Memory B cell (primary cell): ENCODE results near the gene TEX261.
"Not testable (repeated sequence)": the region's sequence is repeated elsewhere in the genome, so short reads cannot be mapped to it uniquely, and the experiment has no call there.

Source experiments
- ATAC-seq: fragments of 150-1000 bp; cut with Tn5 transposase; 2 replicates; pipeline ENCODE4 v1.10.0; 2021; ENCODE audit warnings: low read depth, mild to moderate bottlenecking, moderate library complexity
- DNase-seq, 2 donors: peaks; one replicate each; pipeline ENCODE4 v3.0.0; 2022; ENCODE audit warnings: low spot score in 2 of 2
- H3K27ac Mint-ChIP-seq: one replicate; pipeline ENCODE4 v1.8.0; 2022; ENCODE audit warnings: mild to moderate bottlenecking, moderate library complexity, mixed read lengths
- H3K27me3 Mint-ChIP-seq: one replicate; pipeline ENCODE4 v1.8.0; 2022; ENCODE audit warnings: mixed read lengths
- H3K36me3 Mint-ChIP-seq: one replicate; pipeline ENCODE4 v1.8.0; 2022; ENCODE audit warnings: mild to moderate bottlenecking, mixed read lengths
- H3K4me1 Mint-ChIP-seq: one replicate; pipeline ENCODE4 v1.8.0; 2022; ENCODE audit warnings: mixed read lengths
- H3K4me3 Mint-ChIP-seq: one replicate; pipeline ENCODE4 v1.8.0; 2022; ENCODE audit warnings: mild to moderate bottlenecking, moderate library complexity, mixed read lengths
- H3K9me3 Mint-ChIP-seq: one replicate; pipeline ENCODE4 v1.8.0; 2022; ENCODE audit warnings: mixed read lengths

The TEX261 gene

DNA sequence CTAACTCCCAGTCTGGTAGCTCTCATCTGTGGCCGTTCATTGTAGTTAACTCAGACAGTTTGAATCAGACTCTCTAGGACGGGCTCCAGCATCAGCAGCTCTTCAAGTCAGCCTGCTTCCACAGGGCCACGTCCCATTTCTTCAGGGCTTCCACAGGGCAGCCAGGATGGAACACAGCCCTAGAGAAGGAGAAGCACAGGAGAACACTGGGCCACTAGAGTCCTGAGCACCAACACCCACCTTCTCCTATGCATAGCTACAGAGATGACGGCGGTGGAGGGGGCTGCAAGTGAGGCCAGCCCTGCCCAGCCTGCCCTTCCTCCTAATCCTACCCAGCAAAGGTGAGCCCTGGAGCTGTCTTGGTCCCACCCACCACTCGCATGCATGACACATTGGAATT lies 10.2 kb upstream of the TEX261 start:
- no peak overlapping the region for H3K27ac Mint-ChIP-seq
- H3K27me3 Mint-ChIP-seq, result peaks cover 14% of the 10 kb centered on the region
- no peaks in the 10 kb centered on the region for H3K4me1 Mint-ChIP-seq
- DNase-seq, result no peak
- no peak for ATAC-seq
- H3K36me3 Mint-ChIP-seq, result no peaks in the 10 kb centered on the region
- H3K9me3 Mint-ChIP-seq, result no peaks in the 10 kb centered on the region
- no peak overlapping the region for H3K4me3 Mint-ChIP-seq

DNA sequence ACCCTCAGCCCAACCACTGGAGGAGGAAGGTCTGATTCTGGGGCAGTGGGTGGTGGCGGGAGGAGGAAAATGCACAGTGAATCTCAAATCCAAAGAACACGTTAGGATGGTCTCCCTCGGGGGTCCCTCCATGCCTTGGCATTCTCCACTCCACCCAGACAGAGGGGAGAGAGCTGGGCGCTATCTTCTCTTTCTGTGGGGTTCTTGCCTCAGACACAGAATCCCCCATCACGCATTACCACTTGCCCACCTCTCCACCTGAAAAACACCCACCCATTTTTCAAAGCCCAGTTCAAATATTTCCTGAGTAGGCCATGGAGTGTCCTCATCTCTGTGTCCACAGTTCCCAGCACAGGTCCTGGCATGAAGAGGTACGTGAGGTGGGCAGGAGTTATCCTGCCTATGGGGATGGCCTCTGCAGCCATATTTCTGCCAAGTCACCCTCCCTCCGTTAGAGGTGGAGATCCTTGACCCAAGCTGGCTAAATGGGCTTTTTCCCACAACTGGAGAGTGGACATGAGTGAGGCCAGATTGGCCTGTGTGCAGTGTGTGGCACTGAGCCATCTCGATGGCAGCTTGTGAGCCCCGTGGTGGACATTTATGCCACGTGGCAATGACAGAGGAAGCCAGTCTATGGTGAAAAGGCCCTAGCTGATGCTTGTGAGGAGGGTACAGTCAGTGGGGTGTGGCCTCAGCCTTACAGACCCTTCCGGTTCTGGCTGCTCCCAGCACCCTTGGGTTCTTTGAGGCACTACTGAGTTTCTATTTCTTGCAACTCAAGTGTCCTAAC lies 9.5 kb upstream of the TEX261 start:
- no peak overlapping the region for H3K27ac Mint-ChIP-seq
- H3K36me3 Mint-ChIP-seq, result no peaks in the 10 kb centered on the region
- ATAC-seq, result no peak
- H3K9me3 Mint-ChIP-seq, result no peaks in the 10 kb centered on the region
- H3K4me3 Mint-ChIP-seq, result no peak overlapping the region
- H3K4me1 Mint-ChIP-seq, result no peaks in the 10 kb centered on the region
- DNase-seq, result no peak
- peaks cover 12% of the 10 kb centered on the region for H3K27me3 Mint-ChIP-seq

DNA sequence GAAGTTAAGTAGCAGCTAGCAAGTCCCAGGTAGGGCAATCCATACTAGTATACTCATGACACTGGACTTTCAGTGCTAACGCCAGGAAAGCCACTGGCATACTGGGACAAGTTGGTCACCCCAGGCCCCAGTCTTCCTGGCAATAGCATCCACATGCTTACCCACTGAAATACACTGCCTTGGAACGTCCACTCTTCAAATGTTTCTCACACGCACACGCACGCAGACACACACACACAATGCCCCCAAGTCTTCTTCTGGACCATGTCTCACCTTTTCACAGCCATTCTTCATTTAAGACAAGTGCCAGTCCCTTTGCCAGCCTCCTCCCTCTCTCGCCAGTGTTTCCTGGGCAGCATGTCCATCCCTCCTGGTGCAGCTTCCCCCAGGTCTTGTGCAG lies 8.7 kb upstream of the TEX261 start:
- ATAC-seq (no peak), DNase-seq (no peak)
- Mint-ChIP-seq H3K27me3 (peaks cover 7% of the 10 kb centered on the region), H3K27ac (no peak overlapping the region), H3K4me1 (no peaks in the 10 kb centered on the region), H3K36me3 (no peaks in the 10 kb centered on the region), H3K4me3 (no peak overlapping the region), H3K9me3 (no peaks in the 10 kb centered on the region)

DNA sequence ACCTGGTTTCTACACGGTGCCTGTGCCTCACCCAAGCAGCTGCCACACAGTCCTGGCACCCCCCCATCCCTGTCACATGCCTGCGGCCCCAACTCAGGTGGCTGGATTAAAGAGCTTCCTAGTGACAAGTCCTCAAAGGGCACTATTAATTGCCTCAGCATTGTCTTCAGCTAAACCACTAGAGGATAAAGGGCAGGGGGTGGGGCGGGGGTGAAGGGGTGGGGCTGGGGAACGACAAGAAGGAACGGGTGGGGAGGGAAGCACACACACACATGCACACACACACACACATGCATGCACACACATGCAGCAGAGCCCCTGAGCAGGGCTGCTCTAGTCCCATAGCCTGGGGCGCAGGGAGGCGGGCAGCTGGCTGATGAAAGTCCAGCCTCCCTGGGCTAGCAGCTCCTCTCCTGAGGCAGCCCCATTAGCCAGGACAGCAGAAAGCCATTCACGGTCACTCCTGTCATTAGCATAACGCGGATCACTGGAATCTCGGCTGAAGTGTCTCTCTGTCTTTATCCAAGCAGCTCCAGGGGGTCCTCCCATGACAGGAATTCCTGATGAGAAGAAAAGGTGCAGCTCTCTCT lies 7.4 kb upstream of the TEX261 start:
- no peak overlapping the region for H3K27ac Mint-ChIP-seq
- no peaks in the 10 kb centered on the region for H3K4me1 Mint-ChIP-seq
- H3K4me3 Mint-ChIP-seq, result no peak overlapping the region
- H3K36me3 Mint-ChIP-seq, result no peaks in the 10 kb centered on the region
- DNase-seq (no peak), ATAC-seq (no peak)
- H3K27me3 Mint-ChIP-seq, result peaks cover 7% of the 10 kb centered on the region
- no peaks in the 10 kb centered on the region for H3K9me3 Mint-ChIP-seq

DNA sequence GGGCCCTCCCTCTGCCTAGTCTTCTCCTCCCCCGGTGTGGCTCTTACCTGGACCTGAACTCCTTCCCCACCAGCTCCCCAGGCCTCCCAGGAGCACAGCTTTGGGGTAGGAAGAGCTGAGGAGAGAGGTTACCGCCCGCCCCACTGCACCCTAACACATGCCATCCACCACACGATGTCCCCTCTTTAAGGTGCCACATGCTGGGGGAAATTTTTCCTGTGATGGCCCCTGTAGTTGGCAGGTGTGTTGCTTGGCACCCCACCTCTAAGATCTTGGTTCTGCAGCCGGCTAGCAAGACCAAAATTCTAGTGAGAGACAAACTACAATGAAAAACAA lies 6.9 kb upstream of the TEX261 start:
- no peak for ATAC-seq
- Mint-ChIP-seq H3K27ac (no peak overlapping the region), H3K4me3 (no peak overlapping the region)

DNA sequence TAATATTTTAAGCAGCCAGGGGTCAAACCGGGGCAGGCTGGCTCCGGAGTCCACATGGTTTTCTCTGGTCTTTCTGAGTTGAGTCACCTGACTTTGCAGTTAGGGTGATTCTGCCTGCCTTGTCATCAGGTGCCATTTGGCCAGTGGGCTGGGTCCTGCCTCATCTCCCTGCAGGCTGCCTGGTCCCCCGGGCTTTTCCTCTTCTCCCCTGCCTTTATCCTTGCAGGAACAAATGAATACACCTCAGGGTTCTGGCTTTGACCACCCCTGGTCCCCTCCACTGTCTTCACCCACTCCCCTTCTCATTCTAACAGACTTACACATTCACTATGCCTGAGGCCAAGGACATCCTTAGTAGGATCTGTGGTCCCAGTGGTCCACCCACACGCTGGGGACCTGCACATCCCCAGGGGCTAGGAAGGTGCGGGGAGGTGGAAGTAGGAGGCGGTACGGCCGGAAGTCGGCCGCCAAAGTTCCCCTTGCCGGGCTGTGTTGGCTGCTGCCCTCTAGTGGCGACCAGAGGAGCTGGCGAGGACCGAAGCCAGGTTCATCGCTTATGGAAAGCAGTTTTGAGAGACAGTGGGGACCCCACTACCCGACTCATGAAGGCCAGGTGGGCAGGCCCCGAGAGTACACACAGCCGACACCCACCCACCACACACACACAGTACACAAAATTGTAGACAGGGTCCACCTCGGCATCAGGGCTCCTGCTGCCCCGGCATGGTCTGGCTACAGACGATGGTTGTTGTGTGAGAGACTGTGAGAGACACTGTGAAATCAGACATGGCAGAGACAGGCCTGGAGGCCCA lies 6.3 kb upstream of the TEX261 start:
- DNase-seq, result peak; percentile 79 to 80
- H3K27me3 Mint-ChIP-seq, result peaks cover 7% of the 10 kb centered on the region
- H3K27ac Mint-ChIP-seq, result peak overlapping the region; percentile 41
- peaks cover under 1% of the 10 kb centered on the region for H3K4me1 Mint-ChIP-seq
- H3K4me3 Mint-ChIP-seq, result peak overlapping the region; percentile 55
- H3K9me3 Mint-ChIP-seq, result no peaks in the 10 kb centered on the region
- ATAC-seq, result peak; percentile 99
- no peaks in the 10 kb centered on the region for H3K36me3 Mint-ChIP-seq

More for the DNA sequence above, 6.9 kb upstream of the TEX261 start:
- Mint-ChIP-seq H3K36me3 (no peaks in the 10 kb centered on the region), H3K9me3 (no peaks in the 10 kb centered on the region), H3K4me1 (no peaks in the 10 kb centered on the region), H3K27me3 (peaks cover 7% of the 10 kb centered on the region)
- no peak for DNase-seq

DNA sequence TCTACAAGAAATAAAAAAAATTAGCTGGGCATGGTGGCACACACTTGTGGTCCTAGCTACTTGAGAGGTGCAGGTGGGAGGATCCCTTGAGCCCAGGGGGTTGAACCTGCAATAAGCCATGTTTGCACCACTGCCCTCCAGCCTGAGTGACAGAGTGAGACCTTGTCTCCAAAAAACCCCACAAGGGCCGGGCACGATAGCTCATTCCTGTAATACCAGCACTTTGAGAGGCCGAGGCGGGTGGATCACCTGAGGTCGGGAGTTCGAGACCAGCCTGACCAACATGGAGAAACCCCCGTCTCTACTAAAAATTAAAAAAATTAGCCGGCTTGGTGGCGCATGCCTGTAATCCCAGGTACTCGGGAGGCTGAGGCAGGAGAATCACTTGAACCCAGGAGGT lies 5.3 kb upstream of the TEX261 start:
- DNase-seq, H3K9me3 Mint-ChIP-seq, H3K36me3 Mint-ChIP-seq, ATAC-seq, H3K4me1 Mint-ChIP-seq, H3K27me3 Mint-ChIP-seq, H3K27ac Mint-ChIP-seq: not testable (repeated sequence)
- peak overlapping the region; percentile 7 for H3K4me3 Mint-ChIP-seq

DNA sequence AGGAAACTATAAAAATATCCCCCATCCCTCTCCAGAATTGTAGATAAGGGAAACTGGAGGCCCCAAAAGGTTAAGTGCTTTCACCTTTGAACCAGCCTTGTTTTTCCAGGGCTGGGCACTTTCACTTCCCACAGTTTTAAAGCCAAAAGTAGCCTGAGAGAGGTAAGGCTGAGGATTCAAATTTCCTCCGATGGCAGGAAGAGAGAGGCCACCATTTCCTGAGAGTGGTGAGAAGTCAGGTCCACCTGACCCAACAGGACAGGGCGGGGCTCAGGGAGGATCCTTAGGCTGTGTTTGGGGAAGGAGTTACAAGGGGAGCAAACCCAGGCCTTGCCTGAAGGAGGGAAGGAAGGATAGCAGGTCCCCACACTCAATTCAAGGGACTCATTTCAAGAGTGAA lies 4.7 kb upstream of the TEX261 start:
- H3K4me3 Mint-ChIP-seq, result no peak overlapping the region
- ATAC-seq (no peak), DNase-seq (no peak)
- no peaks in the 10 kb centered on the region for H3K36me3 Mint-ChIP-seq
- H3K4me1 Mint-ChIP-seq, result peaks cover 3% of the 10 kb centered on the region
- peaks cover 2% of the 10 kb centered on the region for H3K27me3 Mint-ChIP-seq
- H3K27ac Mint-ChIP-seq, result no peak overlapping the region
- H3K9me3 Mint-ChIP-seq, result no peaks in the 10 kb centered on the region

DNA sequence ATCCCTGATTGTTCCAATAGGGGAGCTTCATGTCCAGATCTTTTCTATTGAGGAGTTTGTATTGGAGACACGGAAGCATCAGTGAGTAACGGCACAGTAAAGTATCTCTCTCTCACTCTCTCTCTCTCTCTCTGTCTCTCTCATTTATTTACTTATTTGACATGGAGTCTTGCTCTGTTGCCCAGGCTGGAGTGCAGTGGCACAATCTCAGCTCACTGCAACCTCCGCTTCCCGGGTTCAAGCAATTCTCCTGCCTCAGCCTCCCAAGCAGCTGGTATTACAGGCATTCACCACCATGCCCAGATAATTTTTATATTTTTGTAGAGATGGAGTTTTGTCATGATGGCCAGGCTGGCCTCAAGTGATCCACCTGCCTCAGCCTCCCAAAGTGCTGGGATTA lies 4.2 kb upstream of the TEX261 start:
- not testable (repeated sequence) for H3K36me3 Mint-ChIP-seq, H3K4me1 Mint-ChIP-seq, ATAC-seq, DNase-seq, H3K27ac Mint-ChIP-seq, H3K4me3 Mint-ChIP-seq, H3K9me3 Mint-ChIP-seq, H3K27me3 Mint-ChIP-seq

DNA sequence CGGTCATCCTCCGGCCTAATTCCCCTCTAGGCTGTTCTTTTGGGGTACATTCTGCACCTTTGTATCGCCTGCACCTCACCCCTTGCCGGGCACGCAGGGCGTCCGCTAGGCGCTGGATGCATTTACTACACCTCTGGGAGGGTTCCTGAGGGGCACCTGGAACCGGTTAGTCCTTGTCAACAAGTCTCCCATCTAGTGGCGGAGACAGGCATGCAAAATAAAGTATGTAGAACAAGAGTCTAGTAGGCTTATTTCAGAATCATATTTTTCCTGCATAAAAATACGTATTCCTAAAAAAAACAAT lies 705 bp upstream of the TEX261 start:
- Mint-ChIP-seq H3K4me1 (peaks cover 21% of the 10 kb centered on the region), H3K36me3 (peaks cover 6% of the 10 kb centered on the region), H3K9me3 (no peaks in the 10 kb centered on the region), H3K27me3 (no peaks in the 10 kb centered on the region), H3K4me3 (peak overlapping the region; percentile 99), H3K27ac (no peak overlapping the region)
- DNase-seq (peak; percentile 38 to 42), ATAC-seq (peak; percentile 50)

DNA sequence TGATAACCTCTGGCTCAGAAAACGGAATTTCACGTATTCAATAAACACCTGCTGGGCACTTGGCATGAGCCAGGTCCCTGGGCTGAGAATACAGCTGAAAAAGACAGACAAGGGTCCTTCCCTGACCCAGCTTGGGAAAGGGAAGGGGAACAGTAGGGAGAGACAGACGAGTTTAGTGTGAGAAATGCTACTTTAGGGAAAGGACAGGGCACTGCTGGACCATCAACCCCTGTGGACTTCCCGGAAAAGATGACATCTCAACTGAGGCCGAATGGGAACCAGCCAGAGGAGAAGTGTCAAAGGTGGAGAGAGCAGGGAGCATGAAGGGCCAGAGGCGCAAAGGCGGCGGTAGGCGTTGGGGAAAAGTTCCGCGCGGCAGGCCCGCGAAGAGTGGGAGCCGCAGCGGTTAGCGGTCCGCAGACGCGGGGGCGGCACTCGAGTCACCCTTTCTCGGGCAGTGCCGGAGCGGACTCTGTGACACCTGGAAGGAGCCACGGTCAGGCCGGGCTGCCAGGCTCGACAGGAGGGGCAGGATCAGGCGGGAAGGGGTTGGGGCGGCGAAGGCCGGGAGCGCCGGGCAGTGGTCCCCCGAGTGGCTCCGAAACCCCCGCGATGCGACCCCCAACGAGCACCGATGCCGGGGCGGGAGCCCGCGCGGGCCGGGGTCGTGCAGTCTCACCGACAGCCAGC lies 519 bp downstream of the TEX261 start:
- DNase-seq (no peak), ATAC-seq (peak; percentile 8)
- H3K27ac Mint-ChIP-seq, result peak overlapping the region; percentile 92
- peaks cover 21% of the 10 kb centered on the region for H3K4me1 Mint-ChIP-seq
- no peaks in the 10 kb centered on the region for H3K27me3 Mint-ChIP-seq
- H3K9me3 Mint-ChIP-seq, result no peaks in the 10 kb centered on the region
- peak overlapping the region; percentile 99 for H3K4me3 Mint-ChIP-seq
- peaks cover 9% of the 10 kb centered on the region for H3K36me3 Mint-ChIP-seq

DNA sequence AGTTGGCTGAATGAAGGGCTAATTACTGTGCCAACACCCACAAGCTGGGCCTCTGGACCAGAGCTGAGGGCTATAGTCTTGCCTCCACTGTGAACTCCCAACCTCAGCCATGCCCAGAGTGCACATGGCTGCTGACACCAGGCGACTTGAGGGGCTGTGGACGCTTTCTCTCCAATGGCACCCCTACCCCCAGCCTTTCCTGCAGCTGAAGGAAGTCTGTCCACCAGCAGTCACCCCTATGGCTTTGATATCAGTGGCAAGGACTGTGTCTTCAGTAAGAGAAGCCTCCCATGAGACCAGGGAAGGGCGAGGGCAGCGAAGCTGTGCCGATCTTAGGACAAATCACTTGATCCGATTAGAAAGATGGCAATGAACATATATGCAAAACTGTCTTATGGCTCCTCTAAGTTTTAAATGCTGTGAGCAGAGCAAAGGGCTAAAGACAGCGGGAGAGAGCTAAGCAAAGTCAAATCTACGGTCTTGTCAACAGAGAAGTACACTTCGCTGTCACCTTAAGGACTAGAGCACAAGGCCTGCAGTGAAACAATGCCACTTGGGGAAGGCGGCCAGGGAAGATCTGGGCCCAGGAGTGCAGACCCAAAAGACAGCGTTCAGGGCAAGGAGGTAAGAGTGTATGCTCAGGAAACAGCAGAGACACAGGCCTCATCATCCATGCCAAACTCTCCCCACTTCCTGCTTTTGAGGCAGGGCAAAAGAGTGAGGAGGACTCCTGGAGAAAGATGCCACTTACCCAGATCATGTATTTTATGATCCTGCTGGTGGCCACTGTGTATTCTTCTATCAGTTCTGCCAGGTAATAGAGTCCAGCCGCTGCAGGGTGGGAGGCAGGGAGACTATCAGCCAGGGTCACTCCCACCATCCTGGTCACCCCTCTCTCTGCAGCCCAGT lies 1.5 kb downstream of the TEX261 start:
- Mint-ChIP-seq H3K9me3 (no peaks in the 10 kb centered on the region), H3K27ac (peak overlapping the region; percentile 92), H3K4me1 (peaks cover 21% of the 10 kb centered on the region), H3K4me3 (peak overlapping the region; percentile 99), H3K36me3 (peaks cover 13% of the 10 kb centered on the region), H3K27me3 (no peaks in the 10 kb centered on the region)
- DNase-seq, result no peak
- no peak for ATAC-seq

DNA sequence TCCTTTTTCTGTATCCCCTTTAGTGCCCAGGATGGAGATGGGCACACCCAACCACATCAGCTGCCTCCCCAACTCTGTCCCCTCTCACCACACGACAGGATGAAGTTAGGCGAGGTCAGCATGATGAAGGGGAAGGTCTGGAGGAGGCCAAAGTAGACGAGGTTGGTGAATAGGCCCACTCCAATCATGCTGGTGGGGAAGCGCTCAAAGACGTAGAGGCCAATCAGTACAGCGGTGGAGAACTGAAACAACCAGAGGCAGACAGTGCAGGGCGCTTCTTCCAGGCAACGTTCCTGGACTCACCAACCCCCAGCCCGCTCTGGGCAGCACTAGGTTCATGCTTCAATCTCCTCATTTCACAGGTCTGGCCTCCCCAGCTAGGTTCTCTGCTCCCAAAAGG lies 2.9 kb downstream of the TEX261 start:
- ATAC-seq, result no peak
- DNase-seq, result no peak
- no peaks in the 10 kb centered on the region for H3K27me3 Mint-ChIP-seq
- no peak overlapping the region for H3K4me3 Mint-ChIP-seq
- H3K4me1 Mint-ChIP-seq, result peaks cover 21% of the 10 kb centered on the region
- H3K9me3 Mint-ChIP-seq, result no peaks in the 10 kb centered on the region
- peaks cover 19% of the 10 kb centered on the region for H3K36me3 Mint-ChIP-seq
- peak overlapping the region; percentile 15 for H3K27ac Mint-ChIP-seq
